H1 (cell line): ENCODE results near the gene OTX2. TPM values are rescaled to one million over a fixed set of nuclear protein-coding genes. Genes with fewer than 3 reads are reported as not detected.

Source experiments
- CBX8 ChIP-seq: fragments of 300-800, 300-1000 bp; sonication (generic); IDR thresholded peaks from 2 replicates; pipeline ENCODE4 v1.7.1; 2016; ENCODE audit warnings: low read depth, low read length, borderline replicate concordance
- CHD1 ChIP-seq: IDR thresholded peaks from 2 replicates; pipeline ENCODE4 v1.6.1; 2012; ENCODE audit warnings: low read depth, low read length, improper control_type of control experiment
- EZH2 ChIP-seq: fragments of 200-600 bp; sonication (generic); IDR thresholded peaks from 2 replicates; pipeline ENCODE4 v1.7.1; 2012; ENCODE audit warnings: low read depth, mild to moderate bottlenecking, moderate library complexity, low read length, inconsistent platforms; ENCODE audit not compliant: severe bottlenecking
- GTF2F1 ChIP-seq: IDR thresholded peaks from 2 replicates; pipeline ENCODE4 v1.6.1; 2012; ENCODE audit warnings: low read depth, low read length, improper control_type of control experiment, borderline replicate concordance
- PHF8 ChIP-seq: fragments of 200-600 bp; sonication (generic); conservative IDR thresholded peaks from 2 replicates; pipeline ENCODE4 v1.7.1; 2012; ENCODE audit warnings: low read depth, mild to moderate bottlenecking, inconsistent platforms, low read length, moderate library complexity
- RBBP5 ChIP-seq: IDR thresholded peaks from 2 replicates; pipeline ENCODE4 v1.7.1; 2012; ENCODE audit warnings: low read depth, mild to moderate bottlenecking, inconsistent platforms, low read length, moderate library complexity, borderline replicate concordance
- SIRT6 ChIP-seq: IDR thresholded peaks from one replicate; pipeline ENCODE4 v1.7.1; 2012; ENCODE audit warnings: low read length, inconsistent platforms
- SIX5 ChIP-seq: IDR thresholded peaks from 2 replicates; pipeline ENCODE4 v1.6.1; 2011; ENCODE audit warnings: mild to moderate bottlenecking, low read depth, low read length
- polyA plus RNA-seq, 7 experiments: library from polyadenylated mRNA; depleted of rRNA in 3 of 7; stranded (reverse) in 5 of 7; unstranded in 2 of 7; fragments of >200 nt in 5 of 7; fragments of 200-250 nt in 2 of 7; gene quantifications; 1 replicate in 5 of 7; 2 replicates in 1 of 7; 4 replicates in 1 of 7; pipeline versions ENCODE4 v1.2.1 to v1.2.3, GENCODE V29; 2011 to 2013; ENCODE audit warnings: missing spikeins in 2 of 7, mixed read lengths in 2 of 7
- total RNA-seq: library from RNA; stranded (reverse); fragmentation: NEBNext Ultra II Directional; extraction: Animal tissue kit (Norgen Biotek cat#: 25700); gene quantifications from 2 replicates; pipeline ENCODE4 v1.2.1, GENCODE V29; 2021

The OTX2 gene
- total and polyA plus RNA-seq, 2 of the 8 experiments (the other 6 are each of a cell fraction or from before 2014, with no cell fraction given): 33.9 to 155 TPM

DNA sequence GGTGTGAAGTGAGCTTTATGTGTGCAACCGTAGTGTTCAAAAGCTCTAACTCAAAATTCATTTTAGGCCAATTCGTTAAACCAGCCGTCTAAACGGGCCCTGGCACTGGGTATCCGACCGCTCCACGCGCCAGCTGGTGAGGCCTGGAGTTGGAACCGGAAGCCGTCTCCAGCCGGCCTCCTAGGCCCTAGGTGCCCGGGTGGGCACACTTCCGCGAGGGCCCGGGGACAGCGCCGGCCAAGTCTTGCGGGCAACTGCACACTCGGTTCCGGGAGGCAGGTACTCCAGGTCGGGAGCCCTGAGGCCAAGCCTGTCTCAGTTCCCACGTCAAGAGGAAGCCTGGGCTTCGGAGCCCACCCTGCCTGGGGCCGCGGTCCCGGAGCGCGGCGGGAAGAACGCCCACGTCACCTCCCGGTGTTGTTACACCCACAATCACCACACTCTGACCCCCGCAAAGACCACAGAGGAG lies 16.2 kb downstream of the OTX2 start (continued):
- TF ChIP-seq EZH2 (no peak), SIX5 (no peak), CHD1 (no peak), GTF2F1 (no peak), RBBP5 (no peak), SIRT6 (no peak), PHF8 (peak; percentile 59; the same call in 1 of the 2 replicates), CBX8 (no peak)
